ENCODE measurements around the gene FAM162A. TPM values are rescaled to one million over a fixed set of nuclear protein-coding genes. Genes with fewer than 3 reads are reported as not detected.
A peak's percentile ranks its signal among the peaks of the same experiment; 100 is the strongest.

FAM162A gene
- total RNA-seq, 6 experiments from 2014 or later = 26.9 to 57.0 (median 51.5) TPM

- DNase-seq = no peak
- TF ChIP-seq CTCF (IDR thresholded peaks at IDR 0.05) (no peak), POLR2A (IDR thresholded peaks at IDR 0.05) (no peak)
- Histone ChIP-seq H3K27me3 (no peaks in the 10 kb centered on the region), H3K27ac (no peak overlapping the region), H3K9me3 (no peaks in the 10 kb centered on the region), H3K36me3 (peaks cover 0 to 45% (median 6%) of the 10 kb centered on the region in 4 donors), H3K4me3 (no peak overlapping the region), H3K4me1 (peaks cover 0 to 4% (median 0%) of the 10 kb centered on the region in 4 donors)
- 83% methylated on average over 3 of the region's 4 CpGs for whole genome bisulfite sequencing (ENCODE audit: insufficient coverage, low coverage, low lambda C conversion rate, missing lambda C conversion rate)
- ATAC-seq = peak in 3 of 4 donors; percentile 50 to 83 (median 66)
- intact Hi-C loops (cut with DNase I) = no loop called here
Measured at GRCh38 chr3:122406198-122406597, 22.2 kb downstream of the FAM162A start.

- WGBS (ENCODE audit: insufficient coverage, low coverage, low lambda C conversion rate, missing lambda C conversion rate) = 88% methylated on average over 1 of the region's 1 CpG
- TF ChIP-seq CTCF (IDR thresholded peaks at IDR 0.05) = no peak
- TF ChIP-seq POLR2A (IDR thresholded peaks at IDR 0.05) = no peak
- Histone ChIP-seq H3K27me3 (no peaks in the 10 kb centered on the region), H3K36me3 (peaks cover 0 to 42% (median 5%) of the 10 kb centered on the region in 4 donors), H3K9me3 (no peaks in the 10 kb centered on the region), H3K27ac (no peak overlapping the region), H3K4me3 (no peak overlapping the region), H3K4me1 (peaks cover 0 to 4% (median 0%) of the 10 kb centered on the region in 4 donors)
- intact Hi-C loops (cut with DNase I) = no loop called here
- no peak for ATAC-seq
- DNase-seq = no peak
Measured at GRCh38 chr3:122407946-122408345, 24.0 kb downstream of the FAM162A start.

- TF ChIP-seq CTCF (IDR thresholded peaks at IDR 0.05) = no peak
- no peak for TF ChIP-seq POLR2A (IDR thresholded peaks at IDR 0.05)
- 72% methylated on average over 5 of the region's 6 CpGs for WGBS (ENCODE audit: insufficient coverage, low coverage, low lambda C conversion rate, missing lambda C conversion rate)
- no peak for DNase-seq
- intact Hi-C loops (cut with DNase I) = no loop called here
- Histone ChIP-seq H3K9me3 (no peaks in the 10 kb centered on the region), H3K4me1 (peaks cover 0 to 9% (median under 1%) of the 10 kb centered on the region in 4 donors), H3K4me3 (no peak overlapping the region), H3K27me3 (no peaks in the 10 kb centered on the region), H3K36me3 (peaks cover 0 to 33% (median 2%) of the 10 kb centered on the region in 4 donors), H3K27ac (no peak overlapping the region)
- ATAC-seq = peak in 3 of 4 donors; percentile 17 to 62 (median 18)
Measured at GRCh38 chr3:122409446-122409845, 25.5 kb downstream of the FAM162A start.

GRCh38 chr3:122410111-122410510 is 26.1 kb downstream of the FAM162A start:
- WGBS (ENCODE audit: insufficient coverage, low coverage, low lambda C conversion rate, missing lambda C conversion rate) = 97% methylated on average over 4 of the region's 4 CpGs
- intact Hi-C loops (cut with DNase I) = no loop called here
- TF ChIP-seq POLR2A (IDR thresholded peaks at IDR 0.05) = no peak
- no peak for TF ChIP-seq CTCF (IDR thresholded peaks at IDR 0.05)

More at GRCh38 chr3:122410111-122410510, 26.1 kb downstream of the FAM162A start:
- no peak overlapping the region for H3K4me3 ChIP-seq
- DNase-seq (no peak), ATAC-seq (no peak)
- H3K9me3 ChIP-seq = no peaks in the 10 kb centered on the region
- H3K4me1 ChIP-seq = peaks cover 0 to 15% (median 4%) of the 10 kb centered on the region in 4 donors
- H3K27ac ChIP-seq = no peak overlapping the region
- H3K27me3 ChIP-seq = no peaks in the 10 kb centered on the region
- H3K36me3 ChIP-seq = peaks cover 0 to 33% (median 2%) of the 10 kb centered on the region in 4 donors

All from right lobe of liver (tissue), 6 donors.